Measurements from ENCODE around the gene SLX9.

DNA sequence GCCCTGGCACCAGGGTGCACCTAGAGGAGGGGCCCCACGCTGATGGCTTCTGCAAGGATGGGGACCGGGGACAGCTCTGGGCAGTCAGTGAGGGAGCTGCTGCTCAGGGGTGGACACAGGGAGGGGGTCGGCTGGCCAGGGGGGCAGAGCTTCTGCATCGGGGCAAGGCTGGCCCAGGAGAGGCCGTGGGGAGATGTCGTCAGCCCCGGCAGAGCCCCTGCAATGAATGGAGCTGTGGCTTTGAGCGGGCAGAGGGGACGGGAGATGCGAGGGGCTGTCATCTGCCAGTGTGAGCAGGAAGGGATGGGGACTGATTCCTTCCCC lies 31.8 kb downstream of the SLX9 start:
- TF ChIP-seq, protein P1, sequence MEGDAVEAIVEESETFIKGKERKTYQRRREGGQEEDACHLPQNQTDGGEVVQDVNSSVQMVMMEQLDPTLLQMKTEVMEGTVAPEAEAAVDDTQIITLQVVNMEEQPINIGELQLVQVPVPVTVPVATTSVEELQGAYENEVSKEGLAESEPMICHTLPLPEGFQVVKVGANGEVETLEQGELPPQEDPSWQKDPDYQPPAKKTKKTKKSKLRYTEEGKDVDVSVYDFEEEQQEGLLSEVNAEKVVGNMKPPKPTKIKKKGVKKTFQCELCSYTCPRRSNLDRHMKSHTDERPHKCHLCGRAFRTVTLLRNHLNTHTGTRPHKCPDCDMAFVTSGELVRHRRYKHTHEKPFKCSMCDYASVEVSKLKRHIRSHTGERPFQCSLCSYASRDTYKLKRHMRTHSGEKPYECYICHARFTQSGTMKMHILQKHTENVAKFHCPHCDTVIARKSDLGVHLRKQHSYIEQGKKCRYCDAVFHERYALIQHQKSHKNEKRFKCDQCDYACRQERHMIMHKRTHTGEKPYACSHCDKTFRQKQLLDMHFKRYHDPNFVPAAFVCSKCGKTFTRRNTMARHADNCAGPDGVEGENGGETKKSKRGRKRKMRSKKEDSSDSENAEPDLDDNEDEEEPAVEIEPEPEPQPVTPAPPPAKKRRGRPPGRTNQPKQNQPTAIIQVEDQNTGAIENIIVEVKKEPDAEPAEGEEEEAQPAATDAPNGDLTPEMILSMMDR (IDR thresholded peaks at IDR 0.05) = no peak
- TF ChIP-seq POLR2AphosphoS5 (IDR thresholded peaks at IDR 0.05; ENCODE audit: insufficient read depth in 1 of 2, low read depth in 1 of 2) = no peak
